SKM-1 treated with dmso at 0.1 percent for 144 hours (cell line): ENCODE results near the gene IL1RAPL2.

Experiments used
- DNase-seq: peaks from one replicate; lab custom pipeline; 2025; ENCODE audit not compliant: unreplicated experiment; lab: John Stamatoyannopoulos, UW

IL1RAPL2 gene

GRCh38 chrX:105349476-105349875, 783.5 kb downstream of the IL1RAPL2 start:
- DNase-seq = no peak

DNA sequence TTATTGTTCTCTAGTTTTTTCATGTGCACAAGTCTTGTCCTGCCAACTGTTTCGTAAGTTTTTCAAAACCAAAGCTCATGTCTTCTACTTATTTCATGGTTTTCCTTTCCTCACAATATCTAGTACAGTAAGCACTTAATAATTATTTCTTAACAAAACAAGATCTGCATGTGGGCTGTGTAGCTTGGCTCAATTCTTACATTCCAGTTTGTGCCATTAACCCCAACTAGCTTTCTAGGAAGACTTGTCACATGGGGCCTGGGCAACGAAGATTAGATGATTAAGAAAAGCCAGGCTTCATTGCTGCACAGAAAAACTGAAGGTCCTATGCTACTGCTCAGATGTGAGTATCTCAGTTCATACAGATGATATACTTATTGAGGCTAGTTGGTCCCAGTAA, 809.8 kb downstream of the IL1RAPL2 start:
- DNase-seq = no peak

GRCh38 chrX:105424729-105425128, 858.7 kb downstream of the IL1RAPL2 start:
- DNase-seq = no peak

DNA sequence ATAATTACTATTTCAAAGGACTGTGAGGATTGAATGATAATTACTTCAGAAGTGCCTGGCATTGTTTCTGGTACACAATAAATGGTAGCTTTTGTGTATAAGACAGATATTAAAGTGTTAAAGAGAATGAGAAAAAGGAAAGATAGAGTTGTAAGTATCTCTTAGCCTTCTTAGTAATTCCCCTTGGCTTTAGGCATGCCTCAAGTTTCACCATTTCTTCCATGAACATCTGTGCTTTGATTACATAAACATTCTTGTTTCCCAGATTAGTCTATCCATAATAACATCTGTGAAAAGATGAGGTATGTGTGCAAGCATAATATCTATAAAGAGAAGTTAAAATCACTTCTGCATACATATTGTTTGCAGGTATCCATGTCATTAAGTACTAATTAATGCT, 885.4 kb downstream of the IL1RAPL2 start:
- no peak for DNase-seq

DNA sequence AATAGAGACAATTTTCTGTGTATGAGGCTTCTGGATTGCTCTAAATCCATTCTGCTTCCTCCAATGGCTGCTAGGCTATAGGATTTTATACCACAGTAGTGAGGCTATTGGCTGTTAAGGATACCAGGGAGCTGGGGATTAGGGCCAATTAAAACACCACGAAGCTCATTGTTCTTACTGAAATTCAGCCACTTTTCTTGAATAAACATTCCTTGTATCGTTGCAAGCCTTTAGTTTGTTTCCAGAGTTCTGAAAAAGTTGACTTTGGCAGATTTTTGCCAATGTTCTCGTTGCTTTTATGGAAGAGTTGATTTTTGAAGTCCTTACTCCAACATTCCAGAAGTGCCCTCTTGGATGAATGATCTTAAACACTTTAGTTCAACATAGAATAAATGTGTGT, 892.8 kb downstream of the IL1RAPL2 start:
- no peak for DNase-seq

DNA sequence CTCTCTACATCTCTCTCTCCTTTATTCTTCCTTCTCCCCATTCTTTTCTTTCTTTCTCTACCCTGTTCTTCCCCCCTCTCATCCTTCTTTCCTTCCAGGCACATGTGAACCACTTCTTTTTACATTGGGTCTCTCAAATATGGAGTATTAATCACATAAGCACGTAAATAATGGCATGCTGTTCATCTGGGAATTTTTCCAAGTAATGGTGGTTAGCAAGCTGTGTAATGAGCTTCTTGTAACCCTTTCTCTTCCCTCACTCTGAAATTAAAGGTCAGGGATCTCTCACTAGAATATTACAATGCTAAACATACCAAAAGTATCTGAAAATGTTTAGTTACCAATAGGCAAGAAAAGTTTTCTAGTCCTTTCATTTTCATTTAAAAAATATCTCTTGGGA, 894.4 kb downstream of the IL1RAPL2 start:
- DNase-seq = no peak

- DNase-seq = no peak
Observed at GRCh38 chrX:105461016-105461415, 895.0 kb downstream of the IL1RAPL2 start.

GRCh38 chrX:105462186-105462585, 896.2 kb downstream of the IL1RAPL2 start:
- DNase-seq = no peak

GRCh38 chrX:105463473-105463872, 897.5 kb downstream of the IL1RAPL2 start:
- no peak for DNase-seq

DNA sequence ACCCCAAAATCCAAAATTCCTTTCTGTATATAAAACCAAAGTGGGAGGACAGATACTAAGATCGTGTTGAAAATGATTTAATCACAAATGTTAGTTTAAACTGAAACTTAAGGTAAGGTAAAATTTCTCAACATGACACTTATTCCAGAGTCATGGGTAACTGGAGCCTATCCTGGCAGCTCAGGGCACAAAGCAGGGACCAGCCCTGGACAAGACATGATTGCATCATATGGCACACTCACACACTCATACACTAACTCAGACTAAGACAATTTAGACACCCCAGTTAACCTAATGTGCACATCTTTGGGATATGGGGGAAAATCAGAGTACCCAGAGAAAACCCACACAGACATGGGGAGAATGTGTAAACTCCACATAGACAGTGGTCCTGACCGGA, 898.6 kb downstream of the IL1RAPL2 start:
- no peak for DNase-seq

DNA sequence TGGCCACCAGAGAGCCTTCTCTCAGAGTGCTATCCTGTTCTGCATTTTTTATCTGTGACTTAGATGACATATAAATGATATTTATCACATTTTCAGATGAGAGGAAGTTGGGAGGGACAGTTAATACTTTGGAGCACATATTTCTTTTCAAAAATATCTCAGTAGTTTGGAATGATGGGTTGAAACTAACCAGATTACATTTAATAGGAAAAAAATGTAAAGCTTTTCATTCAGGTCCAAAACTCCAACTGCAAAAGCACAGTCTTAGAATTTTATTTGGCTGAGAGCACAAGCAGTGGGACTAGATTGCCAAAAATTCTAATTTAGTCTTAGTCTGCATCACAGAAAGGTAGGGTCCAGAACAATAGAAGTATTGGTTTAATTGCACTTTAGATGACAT, 902.7 kb downstream of the IL1RAPL2 start:
- no peak for DNase-seq

GRCh38 chrX:105471597-105471996, 905.6 kb downstream of the IL1RAPL2 start:
- no peak for DNase-seq

DNA sequence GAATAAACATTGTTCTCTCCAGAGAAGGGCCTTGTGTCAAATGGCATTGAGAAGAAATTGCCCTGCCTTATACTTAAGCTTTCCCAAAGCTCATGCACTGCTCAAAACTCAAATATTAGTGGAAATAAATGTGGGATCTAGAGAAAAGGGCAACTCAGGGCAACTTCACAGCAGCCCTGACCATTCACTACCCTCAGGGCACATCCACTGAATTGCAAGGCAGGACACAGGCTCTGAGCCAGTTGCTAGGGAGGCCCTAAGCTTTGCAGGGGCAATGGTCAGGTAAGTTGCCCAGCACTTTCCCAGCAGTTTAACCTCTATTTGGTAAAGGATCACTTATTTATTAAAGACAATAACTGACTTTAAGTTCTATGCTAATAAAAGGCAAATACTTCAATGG, 909.8 kb downstream of the IL1RAPL2 start:
- DNase-seq = no peak

- no peak for DNase-seq
Observed at GRCh38 chrX:105477351-105477750, 911.4 kb downstream of the IL1RAPL2 start.

DNA sequence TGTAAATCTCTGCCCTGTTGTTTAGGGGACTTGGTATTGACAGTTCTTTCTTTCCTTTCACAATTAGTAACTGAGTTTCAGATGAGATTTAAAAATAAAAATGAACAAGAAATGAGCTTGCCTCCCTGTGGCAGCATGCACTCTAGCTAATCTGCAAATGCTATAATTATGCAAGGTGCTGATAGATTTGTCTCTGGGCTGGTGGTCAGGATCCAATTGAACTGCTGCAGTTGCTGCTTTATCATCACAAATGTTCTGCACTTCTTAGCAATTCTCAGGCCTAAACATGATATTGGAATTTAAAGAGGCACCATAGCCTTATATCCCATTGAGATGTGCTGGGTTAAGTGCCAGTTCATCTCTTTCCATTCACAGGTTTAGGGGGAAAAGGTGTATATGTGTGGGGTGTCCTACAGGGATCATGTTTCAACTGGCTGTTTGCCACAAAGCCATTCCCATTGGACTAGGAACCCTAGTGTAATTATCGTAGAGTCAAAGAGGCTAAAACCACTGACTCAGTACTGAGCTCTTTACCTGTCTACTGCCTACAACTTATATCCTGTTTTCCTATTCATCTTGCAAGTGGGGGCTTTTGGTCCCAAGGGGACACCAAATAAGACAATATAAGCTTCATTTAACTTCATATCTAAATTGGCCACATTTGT, 914.8 kb downstream of the IL1RAPL2 start:
- DNase-seq = no peak

DNA sequence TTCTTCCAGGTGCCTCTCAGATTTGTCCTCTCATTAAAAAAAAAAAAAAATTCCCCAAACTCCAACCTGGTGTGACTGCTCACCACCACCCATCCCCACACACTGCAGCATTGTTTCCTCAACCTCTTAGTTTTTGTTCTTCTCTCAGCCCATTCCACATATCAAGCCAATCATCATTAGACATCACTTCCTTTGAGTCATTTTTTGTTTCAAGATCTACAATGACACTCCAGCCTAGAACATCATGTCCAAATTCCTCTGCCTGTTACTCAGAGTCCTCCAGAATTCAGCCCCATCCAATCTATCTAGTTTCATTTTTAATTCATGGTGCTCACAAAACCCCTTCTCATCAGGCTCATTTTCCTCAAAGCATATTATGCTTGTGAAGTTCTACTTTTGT, 917.0 kb downstream of the IL1RAPL2 start:
- no peak for DNase-seq

DNA sequence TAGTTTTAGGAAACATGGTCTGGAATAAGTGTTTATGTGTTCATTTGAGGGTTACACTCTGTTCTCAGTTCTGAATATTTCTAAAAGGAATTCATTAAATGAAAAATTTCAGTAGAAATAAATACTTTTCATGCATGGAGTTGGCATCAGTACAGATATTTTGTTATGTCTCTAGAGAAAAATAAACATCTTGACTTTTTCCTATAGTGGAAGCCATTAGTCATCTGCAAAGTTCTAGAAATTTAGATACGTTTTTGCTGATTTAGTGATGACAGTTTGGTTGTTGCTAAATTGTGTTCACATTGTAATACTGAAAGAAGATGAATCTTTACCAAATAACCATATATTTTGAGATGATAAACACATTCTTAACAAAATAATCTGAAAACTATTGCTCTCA, 922.7 kb downstream of the IL1RAPL2 start:
- DNase-seq = no peak

GRCh38 chrX:105495376-105495775, 929.4 kb downstream of the IL1RAPL2 start:
- no peak for DNase-seq

GRCh38 chrX:105502336-105502735, 936.3 kb downstream of the IL1RAPL2 start:
- no peak for DNase-seq

- DNase-seq = no peak
Observed at GRCh38 chrX:105515561-105515960, 949.6 kb downstream of the IL1RAPL2 start.

GRCh38 chrX:105526431-105526830, 960.4 kb downstream of the IL1RAPL2 start:
- DNase-seq = no peak

GRCh38 chrX:105527759-105528158, 961.8 kb downstream of the IL1RAPL2 start:
- no peak for DNase-seq

DNA sequence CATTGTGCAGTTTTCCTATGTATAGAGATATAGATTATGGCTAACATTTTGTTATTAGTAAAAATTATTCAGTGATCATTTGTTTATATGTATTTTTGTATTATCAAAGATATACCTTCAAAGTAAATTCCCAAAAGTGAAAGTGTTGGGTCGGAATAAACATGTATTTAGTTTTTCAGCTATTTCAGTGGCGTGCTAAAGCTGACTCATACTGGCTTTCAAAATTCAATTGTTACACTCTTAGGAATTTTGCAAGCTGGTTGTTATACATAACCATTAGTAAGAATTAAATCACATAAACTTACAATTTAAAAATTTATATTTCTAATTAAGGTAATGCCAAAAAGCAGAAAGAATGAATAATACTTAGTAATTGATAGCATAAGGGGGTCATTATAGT, 968.0 kb downstream of the IL1RAPL2 start:
- no peak for DNase-seq
